ENCODE results near the gene SHC3. TPM values are rescaled to one million over a fixed set of nuclear protein-coding genes. Genes with fewer than 3 reads are reported as not detected.

Gene SHC3
- total RNA-seq, 1 experiment from 2014 or later, result 0.66 TPM

GRCh38 chr9:88993871-88994460 is 184.7 kb downstream of the SHC3 start:
- Histone ChIP-seq H3K79me2 (ENCODE audit: low read length) (peaks cover 31% of the 10 kb centered on the region), H3K4me3 (ENCODE audit: low read length) (no peak overlapping the region), H3K4me2 (ENCODE audit: low read length) (no peak overlapping the region; the same call in 1 of the 2 replicates), H3K9me2 (replicated peaks; ENCODE audit: low read length) (no peaks in the 10 kb centered on the region), H3K36me3 (ENCODE audit: low read depth, low read length) (no peaks in the 10 kb centered on the region), H3K27me3 (ENCODE audit: low read length) (no peaks in the 10 kb centered on the region), H3F3A (ENCODE audit: low read length, unreplicated experiment) (no peaks in the 10 kb centered on the region), H3K9ac (ENCODE audit: low read length) (no peak overlapping the region), H3K9me3 (ENCODE audit: low read length) (no peaks in the 10 kb centered on the region), H3K4me1 (ENCODE audit: insufficient read depth, low read length) (peaks cover 12% of the 10 kb centered on the region; the same call in 1 of the 2 replicates), H4K20me1 (ENCODE audit: low read length) (no peaks in the 10 kb centered on the region), H2AFZ (ENCODE audit: low read length) (no peak overlapping the region), H3K27ac (ENCODE audit: low read length) (no peak overlapping the region)
- no peak for DNase-seq
- intact Hi-C loops (cut with micrococcal nuclease), result loop anchor here (5.0 kb wide), 1 partner anchor 217 kb away; no protein-coding TSS in a partner anchor
- CTCF ChIA-PET, result no interaction called here
- no peak for TF ChIP-seq EZH2phosphoT487 (IDR thresholded peaks at IDR 0.05; ENCODE audit: borderline replicate concordance, low read length)
- no peak for TF ChIP-seq EZH2 (IDR thresholded peaks at IDR 0.05; ENCODE audit: low read length, unreplicated experiment)
- no peak for TF ChIP-seq CTCF (conservative IDR thresholded peaks at IDR 0.05; ENCODE audit: low read depth, low read length)
- POLR2A ChIA-PET (ENCODE audit: unreplicated experiment), result no interaction called here
- ATAC-seq, result no peak
- no TSS peak for BruUV-seq (replicated peaks)

- Histone ChIP-seq H3K27me3 (ENCODE audit: low read length) (no peaks in the 10 kb centered on the region), H3K79me2 (ENCODE audit: low read length) (peaks cover 31% of the 10 kb centered on the region), H3K4me1 (ENCODE audit: insufficient read depth, low read length) (peaks cover 12% of the 10 kb centered on the region; the same call in 1 of the 2 replicates), H3K36me3 (ENCODE audit: low read depth, low read length) (no peaks in the 10 kb centered on the region), H3K9ac (ENCODE audit: low read length) (no peak overlapping the region), H3K4me3 (ENCODE audit: low read length) (no peak overlapping the region), H3K4me2 (ENCODE audit: low read length) (peak overlapping the region; percentile 97), H3K27ac (ENCODE audit: low read length) (no peak overlapping the region), H3F3A (ENCODE audit: low read length, unreplicated experiment) (no peaks in the 10 kb centered on the region), H3K9me2 (replicated peaks; ENCODE audit: low read length) (no peaks in the 10 kb centered on the region), H4K20me1 (ENCODE audit: low read length) (no peaks in the 10 kb centered on the region), H2AFZ (ENCODE audit: low read length) (no peak overlapping the region), H3K9me3 (ENCODE audit: low read length) (no peaks in the 10 kb centered on the region)
- CTCF ChIA-PET, result no interaction called here
- BruUV-seq (replicated peaks), result no TSS peak
- POLR2A ChIA-PET (ENCODE audit: unreplicated experiment), result no interaction called here
- DNase-seq (no peak), ATAC-seq (no peak)
- intact Hi-C loops (cut with micrococcal nuclease), result loop anchor here (5.0 kb wide), 1 partner anchor 216 kb away; no protein-coding TSS in a partner anchor
- TF ChIP-seq EZH2 (IDR thresholded peaks at IDR 0.05; ENCODE audit: low read length, unreplicated experiment) (no peak), EZH2phosphoT487 (IDR thresholded peaks at IDR 0.05; ENCODE audit: borderline replicate concordance, low read length) (no peak), CTCF (conservative IDR thresholded peaks at IDR 0.05; ENCODE audit: low read depth, low read length) (no peak)
Observed at GRCh38 chr9:88993327-88993726, 185.3 kb downstream of the SHC3 start.

- peak overlapping the region; percentile 92 for H3K4me3 ChIP-seq (ENCODE audit: low read length)
- 0 out of 2 replicates have a peak overlapping the region, but pooled peaks have one; percentile 54 for H3K9ac ChIP-seq (ENCODE audit: low read length)
- peaks cover 31% of the 10 kb centered on the region for H3K79me2 ChIP-seq (ENCODE audit: low read length)
- ATAC-seq (no peak), DNase-seq (no peak)
- TSS peak; percentile 51 for BruUV-seq (replicated peaks)
- no peaks in the 10 kb centered on the region for H3K36me3 ChIP-seq (ENCODE audit: low read depth, low read length)
- TF ChIP-seq EZH2phosphoT487 (IDR thresholded peaks at IDR 0.05; ENCODE audit: borderline replicate concordance, low read length), result no peak
- no peak for TF ChIP-seq EZH2 (IDR thresholded peaks at IDR 0.05; ENCODE audit: low read length, unreplicated experiment)
- no peak for TF ChIP-seq CTCF (conservative IDR thresholded peaks at IDR 0.05; ENCODE audit: low read depth, low read length)
- H3K9me2 ChIP-seq (replicated peaks; ENCODE audit: low read length), result no peaks in the 10 kb centered on the region
- intact Hi-C loops (cut with micrococcal nuclease), result loop anchor here (5.0 kb wide), 1 partner anchor 215 kb away; no protein-coding TSS in a partner anchor
- ChIA-PET CTCF (no interaction called here), POLR2A (ENCODE audit: unreplicated experiment) (no interaction called here)
- H2AFZ ChIP-seq (ENCODE audit: low read length), result no peak overlapping the region
- no peaks in the 10 kb centered on the region for H3K27me3 ChIP-seq (ENCODE audit: low read length)
- H4K20me1 ChIP-seq (ENCODE audit: low read length), result no peaks in the 10 kb centered on the region
- no peaks in the 10 kb centered on the region for H3F3A ChIP-seq (ENCODE audit: low read length, unreplicated experiment)
- no peaks in the 10 kb centered on the region for H3K9me3 ChIP-seq (ENCODE audit: low read length)
- no peak overlapping the region for H3K27ac ChIP-seq (ENCODE audit: low read length)
- H3K4me2 ChIP-seq (ENCODE audit: low read length), result peak overlapping the region; percentile 97
- peaks cover 12% of the 10 kb centered on the region; the same call in 1 of the 2 replicates for H3K4me1 ChIP-seq (ENCODE audit: insufficient read depth, low read length)
Observed at GRCh38 chr9:88992556-88992955, 186.1 kb downstream of the SHC3 start.
